G401 (cell line): ENCODE data around the gene NCOR1. TPM values are rescaled to one million over a fixed set of nuclear protein-coding genes. Genes with fewer than 3 reads are reported as not detected.

Experiments used
- DNase-seq: peaks from one replicate; pipeline ENCODE4 v3.0.0-alpha.2; 2015; ENCODE audit warnings: low spot score
- in situ Hi-C: cut with HindIII; loops from 2 replicates; pipeline ENCODE4 v1.10.0; 2016; ENCODE audit warnings: low sequenced_read_pairs, mixed read lengths
- total RNA-seq: library from RNA; depleted of rRNA; stranded (reverse); fragments of >200 nt; shearing (Covaris generic); gene quantifications from 2 replicates; pipeline ENCODE4 v1.2.3, GENCODE V29; 2014; rRNA removed

The NCOR1 gene
- total RNA-seq, 1 experiment from 2014 or later: 58.9 TPM

- in situ Hi-C loops: no loop called here
- DNase-seq: no peak
Observed at GRCh38 chr17:16001226-16001897, 214.0 kb downstream of the NCOR1 start.

- peak; percentile 28 for DNase-seq
- in situ Hi-C loops: no loop called here
Observed at GRCh38 chr17:15999974-16000827, 215.1 kb downstream of the NCOR1 start.

- DNase-seq: peak; percentile 96
- in situ Hi-C loops: no loop called here
Observed at GRCh38 chr17:15999141-15999973, 216.0 kb downstream of the NCOR1 start, which contains the start of the genes TTC19 and ZSWIM7. TTC19 (plus strand) TSS chr17:15999824; CDS start chr17:15999849, 25 bp downstream. ZSWIM7 (minus strand) TSS chr17:15999704; CDS start chr17:15999594, 110 bp downstream.

- in situ Hi-C loops: no loop called here
- no peak for DNase-seq
Observed at GRCh38 chr17:15998031-15998562, 217.2 kb downstream of the NCOR1 start.

GRCh38 chr17:15996322-15996721 is 219.0 kb downstream of the NCOR1 start:
- DNase-seq: no peak
- in situ Hi-C loops: no loop called here

GRCh38 chr17:15981646-15982580 is 233.4 kb downstream of the NCOR1 start:
- no peak for DNase-seq

GRCh38 chr17:15981208-15981607 is 234.1 kb downstream of the NCOR1 start:
- in situ Hi-C loops: no loop called here
- DNase-seq: no peak

More at GRCh38 chr17:15981646-15982580, 233.4 kb downstream of the NCOR1 start:
- in situ Hi-C loops: no loop called here

Other genes with a start within 250 kb of the NCOR1 start
- 17.2 and 32.2 TPM in 2 replicates for gene ZSWIM7, start 215.8 kb downstream of the NCOR1 start, total RNA-seq
- 27.4 and 35.9 TPM in 2 replicates for gene TTC19, start 215.7 kb downstream of the NCOR1 start, total RNA-seq
- gene PIGL, start 1.7 kb upstream of the NCOR1 start, total RNA-seq: 11.0 and 29.6 TPM in 2 replicates
- 44.6 and 46.7 TPM in 2 replicates for gene CENPV, start 137.9 kb upstream of the NCOR1 start, total RNA-seq
- 707 and 741 TPM in 2 replicates for gene UBB, start 165.6 kb upstream of the NCOR1 start, total RNA-seq
- gene TRPV2, start 200.0 kb upstream of the NCOR1 start, total RNA-seq: 41.8 and 47.6 TPM in 2 replicates